HG02973 (cell line): ENCODE results near the gene PREX1.

Source experiments
- ATAC-seq: cut with Tn5 transposase; IDR thresholded peaks from one replicate; pipeline ENCODE4 v1.9.1; 2021; ENCODE audit warnings: moderate library complexity; ENCODE audit not compliant: unreplicated experiment

Gene PREX1

DNA sequence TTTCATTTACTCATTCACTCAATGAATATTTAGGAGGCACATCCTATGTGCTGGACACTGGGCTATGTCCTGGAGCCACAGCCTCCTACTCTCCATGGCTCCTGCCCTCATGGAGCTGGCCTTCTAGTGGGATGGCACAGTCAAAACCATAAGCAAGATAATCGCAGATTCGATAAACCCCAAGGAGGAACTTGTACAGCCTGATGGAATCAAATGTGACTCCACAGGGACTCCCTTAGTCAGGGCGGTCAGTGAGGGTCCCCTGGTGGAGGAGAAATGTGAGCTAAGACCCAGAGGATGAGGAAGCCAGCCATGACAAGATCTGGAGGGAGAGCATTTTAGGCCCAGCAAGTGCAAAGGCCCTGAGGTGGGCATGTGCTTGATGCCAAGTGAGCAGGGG, 211.9 kb downstream of the PREX1 start:
- ATAC-seq = no peak

DNA sequence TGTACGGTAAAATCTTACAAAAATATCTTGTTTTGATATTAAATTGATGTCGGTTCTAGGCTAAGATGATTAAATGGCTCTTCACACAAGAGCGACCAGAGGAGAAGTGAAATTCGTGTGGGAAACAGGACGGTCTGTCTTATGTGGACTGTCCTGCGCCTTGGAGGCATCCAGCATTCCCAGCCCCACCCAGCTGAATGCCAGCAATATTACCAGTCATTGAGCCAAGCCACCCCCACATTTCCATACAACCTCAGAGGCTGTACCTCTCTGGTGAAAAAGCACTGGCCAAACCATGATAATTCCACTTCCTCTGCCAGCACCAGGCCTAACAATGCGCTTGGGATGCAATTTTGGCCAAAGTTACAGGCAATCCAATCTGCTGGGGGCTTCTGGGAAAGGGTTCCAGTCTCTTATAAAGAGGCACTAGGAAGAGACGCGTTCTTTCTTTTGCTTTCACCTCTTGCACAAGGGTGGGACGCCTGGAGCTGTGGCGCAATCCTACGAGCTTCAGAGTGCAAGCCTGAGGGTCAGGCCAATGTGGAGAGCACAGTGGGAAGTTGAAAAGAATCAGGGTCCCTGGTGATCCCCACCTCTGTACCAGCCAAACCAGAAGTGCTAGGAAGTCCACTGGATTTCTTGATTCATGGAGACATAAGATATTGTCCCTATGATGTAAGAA, 213.1 kb downstream of the PREX1 start:
- ATAC-seq = no peak

DNA sequence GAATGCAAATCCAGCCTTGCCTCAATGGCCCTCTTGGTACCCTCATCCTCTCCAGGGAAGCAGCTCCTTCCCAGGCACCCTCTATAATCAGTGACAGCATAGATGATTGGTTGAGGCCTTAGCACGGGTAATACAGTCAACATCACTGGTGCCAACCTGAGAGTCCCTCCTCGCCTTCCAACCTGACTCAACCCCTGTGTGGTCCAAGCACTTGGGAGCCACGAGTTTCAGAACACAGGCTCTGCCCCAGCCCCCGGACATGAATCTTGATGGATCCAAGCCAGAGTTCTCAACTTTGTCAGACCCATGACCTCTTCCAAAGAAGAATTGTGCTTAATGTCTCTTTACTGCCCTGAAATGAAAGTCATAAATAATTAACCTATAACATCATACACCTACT, 213.9 kb downstream of the PREX1 start:
- ATAC-seq = no peak

DNA sequence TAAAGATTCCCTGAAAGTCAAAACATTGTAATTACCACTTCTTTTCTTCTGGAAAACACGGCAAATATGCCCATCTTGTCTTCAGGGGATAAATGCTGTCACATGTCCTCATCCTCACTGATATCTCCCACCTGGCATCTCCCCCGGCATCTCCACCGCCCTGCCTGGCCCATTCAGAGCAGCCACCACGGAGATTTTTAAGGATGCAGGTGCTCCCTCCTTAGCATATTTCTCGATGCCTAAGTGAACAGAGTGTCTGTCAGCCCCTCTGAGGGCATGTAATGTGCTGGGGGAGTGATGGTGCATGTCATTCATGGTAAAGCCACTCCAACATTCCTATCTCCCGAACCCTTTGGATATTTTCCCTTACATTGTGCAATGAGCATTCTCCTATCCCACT, 215.5 kb downstream of the PREX1 start:
- no peak for ATAC-seq

DNA sequence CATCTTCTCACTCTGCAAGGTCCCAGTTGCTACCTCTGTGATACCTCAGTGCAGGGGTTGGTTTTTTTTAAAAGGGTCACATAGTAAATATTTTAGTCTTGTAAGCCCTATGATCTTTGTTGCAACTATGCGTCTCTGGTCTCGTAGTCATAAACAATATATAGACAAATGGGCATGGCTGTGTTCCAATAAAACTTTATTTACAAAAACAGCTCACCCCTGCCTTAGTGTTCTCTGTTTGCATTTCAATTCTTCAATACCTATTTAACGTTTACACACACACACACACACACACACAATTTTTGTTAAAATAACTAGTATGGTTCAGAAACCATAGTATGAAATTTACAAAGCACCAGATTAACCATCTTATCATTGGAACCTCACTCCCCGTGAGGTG, 216.8 kb downstream of the PREX1 start:
- no peak for ATAC-seq

DNA sequence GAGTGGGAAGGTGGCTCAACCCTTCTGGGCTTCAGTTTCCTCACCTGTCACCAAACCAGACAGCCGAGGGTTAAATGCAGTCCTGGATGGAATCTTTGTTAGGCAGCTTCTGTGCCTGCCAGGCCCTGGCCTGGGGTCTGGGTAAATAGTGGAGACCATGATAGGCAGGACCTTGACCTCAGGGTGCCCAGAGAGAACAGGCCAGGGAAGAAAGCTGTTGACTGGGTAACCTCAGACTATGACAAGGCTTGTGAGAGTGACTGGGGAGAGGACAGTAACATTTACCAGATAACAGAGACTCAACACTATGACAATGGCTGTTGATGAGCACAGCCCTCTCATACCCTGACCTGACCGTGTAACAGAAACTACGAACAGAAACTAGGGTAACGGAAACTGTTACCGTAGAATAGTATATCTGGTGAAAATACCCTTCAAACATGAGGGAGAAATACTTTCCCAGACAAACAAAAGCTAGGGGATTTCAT, 218.3 kb downstream of the PREX1 start:
- peak; percentile 73 for ATAC-seq

- ATAC-seq = no peak
These were observed 219.0 kb downstream of the PREX1 start for GRCh38 chr20:48608756-48609155.

- no peak for ATAC-seq
These were observed 220.3 kb downstream of the PREX1 start for GRCh38 chr20:48607544-48607865.

- no peak for ATAC-seq
These were observed 220.8 kb downstream of the PREX1 start for GRCh38 chr20:48606841-48607543.

DNA sequence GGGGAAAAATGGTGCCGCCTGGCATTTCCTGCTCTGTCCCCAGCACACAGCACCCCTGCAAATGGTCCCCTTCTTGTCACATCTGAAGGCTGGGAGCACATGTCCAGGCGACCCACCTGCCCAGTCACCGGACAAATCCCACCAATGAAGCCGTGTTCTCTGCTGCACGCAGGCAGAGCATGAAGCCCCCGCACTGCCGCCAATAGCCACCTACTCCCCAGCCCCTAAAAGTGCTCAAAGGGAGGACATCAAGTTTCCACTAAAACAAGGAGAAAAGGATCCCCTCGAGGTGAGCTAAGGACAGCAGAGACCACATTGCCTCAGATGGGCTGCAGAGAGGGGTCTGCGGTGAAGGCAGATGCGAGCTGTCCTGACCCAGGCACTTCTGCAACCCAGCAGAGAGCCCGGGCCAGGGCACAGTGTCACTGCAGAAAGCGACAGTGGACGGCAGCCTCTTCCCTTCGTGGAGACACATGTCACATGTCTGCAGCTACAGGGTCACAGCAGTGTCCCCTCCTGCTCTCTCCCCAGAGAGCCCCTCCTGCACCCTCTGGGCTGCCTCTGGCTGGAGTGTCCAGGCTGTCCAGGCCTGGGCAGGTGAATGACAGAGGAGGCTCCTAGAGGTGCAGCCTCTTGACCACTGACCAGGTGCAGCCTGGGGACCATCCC, 221.5 kb downstream of the PREX1 start:
- ATAC-seq = no peak

GRCh38 chr20:48605364-48606171, 222.2 kb downstream of the PREX1 start:
- ATAC-seq = no peak

GRCh38 chr20:48604936-48605335, 222.9 kb downstream of the PREX1 start:
- no peak for ATAC-seq

GRCh38 chr20:48604426-48604825, 223.4 kb downstream of the PREX1 start:
- no peak for ATAC-seq

GRCh38 chr20:48603819-48604405, 223.9 kb downstream of the PREX1 start:
- no peak for ATAC-seq

DNA sequence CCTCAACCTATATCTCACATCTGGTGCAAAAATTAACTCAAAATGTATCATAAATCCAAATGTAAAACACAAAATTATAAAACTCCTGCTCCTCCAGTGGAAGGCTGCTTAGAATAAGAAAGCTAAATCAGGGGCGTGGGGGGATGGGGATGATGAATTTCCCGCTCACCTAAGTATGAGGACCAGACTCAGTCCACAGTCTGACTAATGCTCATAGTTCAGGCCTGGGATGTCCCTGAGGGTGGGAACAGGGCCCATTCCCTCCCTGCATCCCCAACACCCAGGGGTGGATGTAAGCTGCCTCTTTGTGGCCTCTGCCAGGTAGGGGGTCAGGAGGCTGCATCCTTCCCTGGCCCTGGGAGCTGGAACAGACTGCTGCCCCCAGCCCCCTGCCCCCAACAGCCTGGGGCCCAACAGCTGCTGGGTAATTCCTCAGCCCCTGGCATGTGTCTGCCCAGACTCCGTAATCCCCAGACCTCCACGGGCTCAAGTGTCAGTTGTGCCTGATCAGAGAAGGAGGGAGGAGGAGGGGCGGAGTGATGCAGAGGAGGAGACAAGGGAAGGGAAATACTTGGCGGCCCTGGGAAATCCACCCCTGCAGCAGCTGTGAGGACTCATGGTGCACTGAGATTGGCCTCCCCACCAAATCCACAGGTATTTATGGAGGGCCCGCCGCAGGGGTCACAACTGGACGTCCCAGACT, 224.5 kb downstream of the PREX1 start:
- ATAC-seq = no peak

GRCh38 chr20:48601798-48602197, 226.0 kb downstream of the PREX1 start:
- ATAC-seq = no peak

- no peak for ATAC-seq
These were observed 227.3 kb downstream of the PREX1 start for GRCh38 chr20:48600470-48600945.

DNA sequence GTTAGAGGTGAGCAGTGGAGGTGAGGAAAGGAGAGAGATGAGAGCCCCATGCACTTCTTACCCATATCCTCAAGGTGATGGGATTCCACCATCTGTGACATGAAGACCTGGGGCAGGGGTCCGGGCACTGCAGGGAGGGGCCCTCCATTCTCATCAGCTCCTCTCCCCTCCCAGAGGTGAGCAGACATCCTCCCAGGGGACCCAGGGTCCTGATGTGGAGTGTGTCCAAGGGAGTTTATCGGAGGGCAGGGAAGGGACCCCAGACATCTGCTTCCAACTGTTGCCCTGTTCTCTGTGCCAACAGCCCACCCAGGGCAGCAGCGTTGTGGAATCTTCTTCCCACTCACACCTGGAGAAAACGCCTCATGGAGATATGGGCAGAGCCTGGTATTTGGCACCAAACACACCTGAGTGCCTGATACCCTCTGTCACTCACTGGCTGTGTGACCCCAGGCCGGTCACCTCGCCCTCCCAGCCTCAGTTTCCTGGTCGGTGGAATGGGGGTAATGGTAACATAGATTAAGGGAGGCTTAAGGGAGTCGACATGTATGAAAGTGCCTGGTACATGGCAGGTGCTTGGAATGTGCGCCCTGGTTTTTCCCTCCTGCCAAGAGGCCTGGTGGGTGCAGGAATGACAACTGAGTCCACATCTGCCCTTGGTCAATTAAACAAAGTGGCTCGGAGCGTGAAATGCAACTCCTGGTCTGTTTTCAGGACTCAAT, 227.9 kb downstream of the PREX1 start:
- ATAC-seq = no peak

DNA sequence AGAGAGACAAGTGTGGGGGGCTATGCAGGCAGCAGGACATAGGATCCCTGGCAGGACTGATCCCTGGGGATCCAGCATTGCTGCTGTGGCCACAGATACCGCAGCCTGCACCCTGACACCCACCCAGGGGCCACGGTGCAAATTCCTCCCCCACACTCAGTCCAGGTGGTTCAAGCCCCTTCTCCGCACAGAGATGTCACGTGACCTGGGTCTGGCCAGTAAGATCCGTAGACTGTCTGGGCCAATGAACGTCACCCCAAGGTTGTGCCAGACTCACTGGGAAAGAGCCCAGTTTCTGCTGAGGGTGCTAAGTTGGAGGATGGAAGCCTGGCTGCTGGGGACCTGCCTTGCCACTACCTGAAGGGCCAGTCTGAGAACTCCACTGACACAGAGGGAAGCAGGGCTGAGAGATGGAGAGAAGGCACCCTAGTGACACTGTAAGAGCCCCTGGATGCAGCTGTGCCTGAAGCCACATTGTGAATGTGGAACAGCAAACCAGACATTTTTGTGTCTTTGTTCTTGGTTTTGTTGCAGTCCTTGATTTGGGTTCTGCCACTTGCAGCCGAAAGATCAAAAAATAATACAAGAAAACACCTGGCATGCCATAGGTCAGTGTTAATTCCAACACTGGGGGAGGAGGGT, 228.6 kb downstream of the PREX1 start:
- ATAC-seq = no peak
